ENCODE data around the gene DDAH1.

Gene DDAH1

GRCh38 chr1:85323770-85324169 lies 141.2 kb downstream of the DDAH1 start:
- no peak for DNase-seq

GRCh38 chr1:85322655-85323054 lies 142.3 kb downstream of the DDAH1 start:
- no peak for DNase-seq

- no peak for DNase-seq
These were observed 143.6 kb downstream of the DDAH1 start for GRCh38 chr1:85321237-85321964.

GRCh38 chr1:85320371-85321131 lies 144.4 kb downstream of the DDAH1 start:
- DNase-seq, result no peak

GRCh38 chr1:85319931-85320330 lies 145.0 kb downstream of the DDAH1 start:
- DNase-seq, result no peak

GRCh38 chr1:85319491-85319890 lies 145.5 kb downstream of the DDAH1 start:
- DNase-seq, result no peak

- DNase-seq, result no peak
These were observed 146.7 kb downstream of the DDAH1 start for GRCh38 chr1:85318217-85318616.

GRCh38 chr1:85317560-85317959 lies 147.4 kb downstream of the DDAH1 start:
- no peak for DNase-seq

- no peak for DNase-seq
These were observed 148.6 kb downstream of the DDAH1 start for GRCh38 chr1:85316321-85316720.

GRCh38 chr1:85315789-85316188 lies 149.2 kb downstream of the DDAH1 start:
- DNase-seq, result no peak

GRCh38 chr1:85314726-85315125 lies 150.2 kb downstream of the DDAH1 start:
- DNase-seq, result no peak

GRCh38 chr1:85313888-85314696 lies 150.9 kb downstream of the DDAH1 start:
- no peak for DNase-seq

GRCh38 chr1:85311818-85312217 lies 153.1 kb downstream of the DDAH1 start:
- no peak for DNase-seq

GRCh38 chr1:85308833-85309350 lies 156.1 kb downstream of the DDAH1 start:
- no peak for DNase-seq

GRCh38 chr1:85307987-85308832 lies 156.7 kb downstream of the DDAH1 start:
- DNase-seq, result peak; percentile 23 to 39

- DNase-seq, result no peak
These were observed 158.7 kb downstream of the DDAH1 start for GRCh38 chr1:85306236-85306635.

GRCh38 chr1:85303440-85304162 lies 161.4 kb downstream of the DDAH1 start:
- DNase-seq, result no peak

- DNase-seq, result no peak
These were observed 164.8 kb downstream of the DDAH1 start for GRCh38 chr1:85300140-85300539.

- DNase-seq, result no peak
These were observed 166.9 kb downstream of the DDAH1 start for GRCh38 chr1:85297855-85298629.

GRCh38 chr1:85297538-85297854 lies 167.5 kb downstream of the DDAH1 start:
- DNase-seq, result no peak

- DNase-seq, result no peak
These were observed 168.0 kb downstream of the DDAH1 start for GRCh38 chr1:85296980-85297379.

Measured in inflammatory macrophage treated with lipopolysaccharide for 1 hour (primary cell).